A673 (cell line): ENCODE data around the gene HDAC4.

ENCODE experiments used
- EZH2 ChIP-seq: fragments of 200-600 bp; sonication (generic); IDR thresholded peaks from 2 replicates; pipeline ENCODE4 v1.6.1; 2017; ENCODE audit warnings: borderline replicate concordance, low read depth, mild to moderate bottlenecking, mixed read lengths, antibody characterized with exemption, low read length; ENCODE audit not compliant: poor library complexity, severe bottlenecking
- TF ChIP-seq, protein P1 (sequence below): fragments of 300-800, 200-600 bp; sonication (generic); conservative IDR thresholded peaks from 2 replicates; pipeline ENCODE4 v1.5.1; 2017; ENCODE audit warnings: low read depth, mild to moderate bottlenecking, antibody characterized with exemption, low read length, moderate library complexity, mixed read lengths

DNA sequence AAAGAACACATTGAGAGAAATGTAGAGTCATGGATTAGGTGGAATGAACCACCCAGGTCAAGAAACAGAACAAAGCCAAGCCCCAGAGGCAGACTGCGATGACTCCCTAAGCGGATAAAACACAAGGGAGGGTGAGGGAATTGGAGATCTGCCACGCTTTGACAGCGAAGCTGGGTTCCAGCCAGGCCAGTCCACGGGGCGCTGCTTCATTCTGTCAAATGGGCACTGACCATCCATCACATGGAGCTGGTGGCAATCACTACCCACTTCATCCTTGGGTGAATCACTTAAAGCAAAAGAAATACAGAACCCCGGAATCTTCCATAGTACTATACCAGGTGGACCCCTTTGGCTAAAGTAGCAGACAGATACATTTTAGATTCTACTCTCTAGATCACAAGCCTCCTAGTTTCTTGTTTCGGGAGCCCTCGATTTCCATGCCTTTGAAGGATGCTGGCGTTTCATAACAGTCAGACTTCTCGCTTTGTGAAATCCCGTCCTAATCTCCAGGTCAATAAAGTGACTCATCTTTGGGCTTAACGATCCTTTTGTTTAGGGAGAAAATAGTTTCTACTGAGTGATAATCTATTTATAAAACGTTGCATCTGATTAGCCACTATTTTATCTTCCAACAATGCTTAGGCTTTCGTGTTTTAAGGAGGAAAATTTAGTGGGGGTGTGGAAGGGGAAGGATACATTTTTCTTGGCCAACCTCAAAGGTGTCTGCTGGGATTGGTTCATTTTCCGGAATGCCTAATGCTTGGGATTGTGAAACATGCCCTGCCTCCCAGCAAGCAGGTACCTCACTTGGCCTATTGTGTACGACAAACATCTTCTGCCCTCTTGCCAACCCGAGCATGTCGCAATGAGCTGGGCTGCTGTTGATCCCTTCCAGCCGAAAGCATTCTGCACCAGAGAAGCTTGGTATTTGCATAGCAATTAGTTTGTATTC is 44.1 kb upstream of the HDAC4 start:
- TF ChIP-seq, protein P1, sequence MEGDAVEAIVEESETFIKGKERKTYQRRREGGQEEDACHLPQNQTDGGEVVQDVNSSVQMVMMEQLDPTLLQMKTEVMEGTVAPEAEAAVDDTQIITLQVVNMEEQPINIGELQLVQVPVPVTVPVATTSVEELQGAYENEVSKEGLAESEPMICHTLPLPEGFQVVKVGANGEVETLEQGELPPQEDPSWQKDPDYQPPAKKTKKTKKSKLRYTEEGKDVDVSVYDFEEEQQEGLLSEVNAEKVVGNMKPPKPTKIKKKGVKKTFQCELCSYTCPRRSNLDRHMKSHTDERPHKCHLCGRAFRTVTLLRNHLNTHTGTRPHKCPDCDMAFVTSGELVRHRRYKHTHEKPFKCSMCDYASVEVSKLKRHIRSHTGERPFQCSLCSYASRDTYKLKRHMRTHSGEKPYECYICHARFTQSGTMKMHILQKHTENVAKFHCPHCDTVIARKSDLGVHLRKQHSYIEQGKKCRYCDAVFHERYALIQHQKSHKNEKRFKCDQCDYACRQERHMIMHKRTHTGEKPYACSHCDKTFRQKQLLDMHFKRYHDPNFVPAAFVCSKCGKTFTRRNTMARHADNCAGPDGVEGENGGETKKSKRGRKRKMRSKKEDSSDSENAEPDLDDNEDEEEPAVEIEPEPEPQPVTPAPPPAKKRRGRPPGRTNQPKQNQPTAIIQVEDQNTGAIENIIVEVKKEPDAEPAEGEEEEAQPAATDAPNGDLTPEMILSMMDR: no peak
- no peak for TF ChIP-seq EZH2
